ENCODE measurements around the gene CREBBP. TPM values are rescaled to one million over a fixed set of nuclear protein-coding genes. Genes with fewer than 3 reads are reported as not detected.

Gene CREBBP
- total RNA-seq, 1 donor from 2014 or later = 109 TPM

- Mint-ChIP-seq H3K27me3 (ENCODE audit: unreplicated experiment) (no peaks in the 10 kb centered on the region), H3K36me3 (ENCODE audit: unreplicated experiment) (peaks cover 4% of the 10 kb centered on the region), H3K9me3 (ENCODE audit: unreplicated experiment) (no peaks in the 10 kb centered on the region), H3K4me1 (ENCODE audit: unreplicated experiment) (peaks cover 3% of the 10 kb centered on the region), H3K27ac (ENCODE audit: unreplicated experiment) (peak overlapping the region; percentile 27), H3K4me3 (ENCODE audit: unreplicated experiment) (no peak overlapping the region)
- TF ChIP-seq CTCF (IDR thresholded peaks at IDR 0.05) = no peak
- DNase-seq (ENCODE audit: extremely low spot score, unreplicated experiment) = no peak
Measured at GRCh38 chr16:3696425-3697218, 183.9 kb downstream of the CREBBP start.

- no peaks in the 10 kb centered on the region for H3K27me3 Mint-ChIP-seq (ENCODE audit: unreplicated experiment)
- H3K4me3 Mint-ChIP-seq (ENCODE audit: unreplicated experiment) = no peak overlapping the region
- no peak for DNase-seq (ENCODE audit: extremely low spot score, unreplicated experiment)
- peaks cover 8% of the 10 kb centered on the region for H3K4me1 Mint-ChIP-seq (ENCODE audit: unreplicated experiment)
- peaks cover 4% of the 10 kb centered on the region for H3K36me3 Mint-ChIP-seq (ENCODE audit: unreplicated experiment)
- peak overlapping the region; percentile 20 for H3K27ac Mint-ChIP-seq (ENCODE audit: unreplicated experiment)
- no peak for TF ChIP-seq CTCF (IDR thresholded peaks at IDR 0.05)
- no peaks in the 10 kb centered on the region for H3K9me3 Mint-ChIP-seq (ENCODE audit: unreplicated experiment)
Measured at GRCh38 chr16:3695610-3696369, 184.7 kb downstream of the CREBBP start.

DNA sequence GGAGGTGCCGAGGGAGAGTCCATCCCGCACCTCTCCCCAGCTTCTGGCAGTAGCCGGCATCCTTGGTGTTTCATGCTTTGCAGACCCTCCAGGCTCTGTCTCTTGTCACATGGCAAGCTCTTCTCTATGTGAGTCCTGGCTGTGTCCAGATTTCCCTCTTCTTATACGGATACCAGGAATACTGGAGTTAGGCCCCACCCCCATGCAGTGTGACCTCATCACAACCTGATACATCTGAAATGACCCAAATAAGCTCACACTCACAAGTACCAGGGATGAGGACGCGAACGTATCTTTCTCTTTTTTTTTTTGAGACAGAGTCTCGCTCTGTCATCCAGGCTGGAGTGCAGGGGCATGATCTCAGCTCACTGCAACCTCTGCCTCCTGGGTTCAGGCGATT, 186.5 kb downstream of the CREBBP start:
- H3K4me1 Mint-ChIP-seq (ENCODE audit: unreplicated experiment) = peaks cover 21% of the 10 kb centered on the region
- no peaks in the 10 kb centered on the region for H3K27me3 Mint-ChIP-seq (ENCODE audit: unreplicated experiment)
- DNase-seq (ENCODE audit: extremely low spot score, unreplicated experiment) = no peak
- TF ChIP-seq CTCF (IDR thresholded peaks at IDR 0.05) = no peak
- peaks cover 4% of the 10 kb centered on the region for H3K36me3 Mint-ChIP-seq (ENCODE audit: unreplicated experiment)
- H3K27ac Mint-ChIP-seq (ENCODE audit: unreplicated experiment) = no peak overlapping the region
- H3K4me3 Mint-ChIP-seq (ENCODE audit: unreplicated experiment) = no peak overlapping the region
- no peaks in the 10 kb centered on the region for H3K9me3 Mint-ChIP-seq (ENCODE audit: unreplicated experiment)

- Mint-ChIP-seq H3K4me1 (ENCODE audit: unreplicated experiment) (peaks cover 19% of the 10 kb centered on the region), H3K4me3 (ENCODE audit: unreplicated experiment) (no peak overlapping the region), H3K27me3 (ENCODE audit: unreplicated experiment) (no peaks in the 10 kb centered on the region), H3K27ac (ENCODE audit: unreplicated experiment) (no peak overlapping the region), H3K9me3 (ENCODE audit: unreplicated experiment) (no peaks in the 10 kb centered on the region), H3K36me3 (ENCODE audit: unreplicated experiment) (peaks cover 17% of the 10 kb centered on the region)
- no peak for DNase-seq (ENCODE audit: extremely low spot score, unreplicated experiment)
- no peak for TF ChIP-seq CTCF (IDR thresholded peaks at IDR 0.05)
Measured at GRCh38 chr16:3691761-3692160, 188.8 kb downstream of the CREBBP start.

Measured in osteocyte (in vitro differentiated cells).